ENCODE measurements around the gene HS2ST1.

HS2ST1 gene

DNA sequence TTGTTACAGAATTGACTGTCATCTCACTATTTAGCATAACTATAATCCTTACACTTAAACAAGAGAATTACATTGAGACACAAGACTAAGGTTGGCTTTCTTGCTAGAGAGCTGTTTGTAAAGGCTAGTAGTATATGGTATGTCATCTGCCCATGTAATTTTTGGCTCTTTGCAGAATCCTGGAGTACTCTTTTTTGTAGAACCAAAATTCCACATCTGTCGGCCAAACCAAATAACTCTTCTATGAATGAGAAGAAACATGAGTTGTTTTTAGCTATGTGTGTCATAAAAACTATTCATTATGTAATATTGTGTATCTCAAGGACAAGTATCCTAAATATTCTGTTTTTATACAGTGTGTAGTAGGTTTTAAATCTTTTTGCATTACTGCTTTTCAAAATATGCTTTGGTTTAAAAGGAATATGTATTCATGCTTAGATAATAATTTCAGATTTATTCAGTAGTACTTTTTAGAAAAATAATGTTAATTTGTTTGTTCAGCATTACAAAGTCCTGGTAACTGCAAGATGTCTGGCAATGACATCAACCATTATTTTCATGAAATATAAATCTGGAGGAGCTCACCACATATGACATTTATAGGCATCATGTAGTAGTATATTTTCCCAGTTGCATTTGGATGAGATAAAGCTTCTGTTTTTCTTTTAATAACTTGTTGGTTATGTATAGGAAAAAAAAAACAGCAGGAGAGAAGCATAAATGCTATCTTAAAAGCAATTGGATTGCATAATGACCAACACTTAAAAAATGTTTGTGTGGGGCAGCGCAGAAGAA is 159.8 kb downstream of the HS2ST1 start:
- DNase-seq = no peak

DNA sequence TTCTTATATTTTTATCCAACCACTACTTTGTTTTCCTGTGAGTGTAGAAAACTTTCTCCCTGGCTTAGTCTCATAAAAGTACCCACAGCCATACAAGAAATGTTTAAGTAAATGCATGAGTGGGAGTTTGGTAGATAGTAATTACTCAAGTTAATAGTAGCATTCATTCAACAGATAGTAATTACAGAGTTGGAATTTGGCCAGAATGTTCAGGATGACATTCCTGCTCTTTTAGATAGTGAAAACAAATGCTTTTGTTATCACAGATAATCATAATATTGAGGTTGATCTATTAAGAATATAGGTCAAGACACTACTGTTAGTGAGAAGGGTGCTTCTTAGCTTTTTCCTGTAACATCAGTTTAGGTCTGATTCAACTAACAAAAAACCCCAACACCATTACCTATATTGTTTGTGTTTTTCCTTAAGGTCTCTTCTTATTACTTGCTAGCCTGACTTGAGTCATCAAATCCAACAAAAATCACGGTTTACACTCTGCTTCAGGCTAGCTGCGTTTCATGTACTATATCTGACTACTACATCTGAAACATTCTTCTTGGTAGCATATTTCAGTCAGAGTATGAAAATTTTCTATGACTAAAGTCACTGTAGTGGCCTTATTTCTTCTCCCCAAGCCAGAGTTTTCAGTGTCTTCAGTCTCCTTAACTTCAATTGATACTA is 163.7 kb downstream of the HS2ST1 start:
- DNase-seq = no peak

DNA sequence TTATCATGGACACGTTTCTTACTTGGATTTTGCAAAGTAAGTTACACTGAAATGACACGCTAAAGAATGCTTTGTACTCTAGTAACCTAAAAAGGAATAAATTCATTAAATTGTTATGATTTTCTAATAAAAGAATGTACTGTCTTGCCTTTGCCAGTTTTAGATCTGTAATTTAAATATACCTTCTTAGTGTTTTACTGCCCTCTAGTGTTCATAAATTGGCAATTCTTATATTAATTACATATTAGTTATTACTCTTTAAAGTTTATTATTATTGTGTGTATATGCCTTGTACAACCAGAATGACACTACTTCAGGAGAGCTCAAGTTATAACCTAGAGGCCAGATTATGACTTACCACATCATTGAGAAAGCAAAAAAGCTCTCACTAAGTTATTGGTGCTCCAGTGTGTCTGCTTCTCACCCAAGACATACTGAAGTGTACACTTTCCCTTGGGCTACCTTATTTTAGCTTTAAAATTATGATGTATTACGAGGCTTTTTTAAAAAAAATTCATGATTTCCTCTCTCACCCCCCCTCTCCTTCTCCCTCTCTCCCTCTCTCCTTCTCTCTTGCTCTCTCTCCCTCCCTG is 169.9 kb downstream of the HS2ST1 start:
- peak; percentile 54 for DNase-seq

DNA sequence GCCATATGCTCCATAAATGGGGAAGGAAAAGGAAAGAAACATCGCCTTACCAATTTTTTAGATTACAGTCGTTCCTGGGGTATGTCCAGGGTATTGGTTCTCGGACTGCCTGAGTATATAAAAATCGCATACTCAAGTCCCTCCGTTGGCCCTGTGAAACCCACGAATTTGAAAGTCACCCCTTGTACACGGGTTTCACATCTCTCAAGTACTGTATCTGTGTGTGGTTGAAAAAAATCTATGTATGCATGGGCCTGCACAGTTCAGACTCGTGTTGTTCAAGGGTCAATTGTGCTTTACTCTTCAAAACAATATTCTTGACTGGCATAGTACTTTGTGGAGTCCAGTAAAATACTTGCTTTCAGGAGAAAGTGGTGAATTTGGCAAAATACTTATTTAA is 171.7 kb downstream of the HS2ST1 start:
- no peak for DNase-seq

DNA sequence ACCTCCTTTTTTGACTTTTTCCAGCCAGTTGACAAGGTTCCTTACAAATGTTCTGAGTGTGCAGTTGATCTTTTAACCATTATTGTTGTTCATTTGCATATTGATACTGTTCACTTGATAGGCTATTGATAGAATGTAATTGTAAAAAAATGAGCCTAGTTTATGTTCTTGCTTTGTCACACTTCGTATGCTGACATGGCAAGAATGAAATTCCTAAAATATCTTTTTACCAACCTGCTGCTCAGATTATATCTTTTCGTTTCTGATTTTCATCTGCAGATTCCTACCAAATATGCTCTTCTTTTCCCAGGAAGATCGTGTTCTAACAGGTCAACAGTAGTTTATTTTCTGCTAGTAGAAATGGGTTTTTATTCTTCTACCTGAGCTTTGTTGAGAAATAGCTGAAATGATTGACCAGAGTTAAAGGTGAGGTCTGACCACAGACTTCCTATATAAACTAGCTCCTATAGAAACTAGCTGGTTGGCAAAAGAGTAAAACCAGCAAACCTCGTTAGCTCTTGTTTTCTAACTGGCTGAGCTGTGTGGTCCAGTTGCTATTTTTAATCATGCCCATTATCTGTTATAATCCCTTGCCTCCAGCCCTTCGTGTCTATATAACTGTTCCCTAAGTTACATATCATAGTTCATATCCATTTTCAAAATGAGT is 174.8 kb downstream of the HS2ST1 start:
- no peak for DNase-seq

DNA sequence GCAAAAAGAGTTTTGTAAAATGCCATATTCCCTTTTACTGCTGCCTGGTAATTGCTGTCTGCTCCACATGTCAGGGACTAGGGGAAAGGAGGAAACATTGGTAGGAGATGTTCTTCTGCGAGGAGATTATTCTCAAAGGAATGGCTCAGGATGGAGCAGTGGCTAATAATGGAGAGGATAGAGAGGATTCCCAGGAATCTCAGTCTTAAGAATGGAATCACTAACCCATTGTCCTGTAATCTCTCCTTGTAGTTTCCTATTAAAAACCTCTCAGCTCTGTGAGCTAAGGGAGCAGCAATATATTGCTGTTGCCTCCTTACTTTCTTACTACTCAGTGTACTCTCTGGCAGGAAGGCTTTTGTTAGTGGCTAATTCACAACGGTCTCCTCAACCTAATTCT is 175.4 kb downstream of the HS2ST1 start:
- DNase-seq = no peak

DNA sequence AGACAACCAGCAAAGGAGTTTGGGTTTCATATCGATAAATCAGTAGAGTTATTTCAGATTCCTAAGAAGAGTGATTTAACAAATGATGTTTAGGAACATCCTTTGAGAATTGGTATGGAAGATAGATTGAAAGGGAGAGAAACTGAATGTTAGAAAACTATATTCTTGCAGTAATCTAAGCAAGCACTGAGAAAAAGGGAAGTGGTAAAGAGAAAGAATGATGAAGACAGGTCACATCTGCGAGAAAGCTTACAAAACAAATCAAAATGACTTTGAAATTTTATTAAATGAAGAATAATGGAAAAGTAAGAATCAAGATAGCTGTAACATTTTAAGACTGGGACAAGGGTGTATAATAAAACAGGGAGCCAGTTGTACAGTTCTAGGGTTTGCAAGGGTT is 177.0 kb downstream of the HS2ST1 start:
- DNase-seq = no peak

DNA sequence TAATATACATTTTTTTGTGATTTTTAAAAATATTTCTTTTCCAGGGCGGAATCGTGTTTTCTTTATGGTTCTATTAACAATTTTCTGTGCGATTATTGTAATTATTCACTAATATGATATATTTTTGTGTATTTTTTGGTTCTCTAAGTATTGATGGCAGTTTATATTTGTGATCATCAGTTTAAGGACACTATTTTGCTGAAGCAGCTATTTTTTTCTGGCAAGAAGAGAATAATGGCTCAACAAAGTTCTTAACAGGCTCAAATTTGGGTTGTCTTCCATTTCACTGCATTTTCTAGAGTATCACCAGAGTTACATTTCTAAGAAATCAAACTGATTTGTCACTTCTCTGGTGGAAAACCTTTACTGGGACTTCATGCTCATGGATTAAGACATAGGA is 178.4 kb downstream of the HS2ST1 start:
- DNase-seq = no peak

DNA sequence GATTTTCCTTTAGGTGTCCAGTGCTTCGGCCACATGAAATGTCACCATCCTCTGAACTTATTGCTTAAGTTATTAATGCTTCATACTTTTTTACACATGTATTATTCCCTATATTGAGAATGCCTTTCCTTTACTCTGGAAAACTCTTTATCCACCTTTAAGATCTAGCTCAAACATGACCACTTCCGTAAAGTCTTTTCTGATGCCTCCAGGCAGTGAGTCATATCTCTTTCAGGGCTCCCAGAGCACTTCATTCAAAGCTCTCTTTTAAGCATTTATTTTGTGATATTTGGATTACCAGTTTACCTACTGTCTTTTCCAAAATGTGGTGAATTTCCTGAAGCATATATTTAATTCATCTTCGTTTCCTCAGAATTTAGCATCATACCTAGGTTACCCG is 178.9 kb downstream of the HS2ST1 start:
- DNase-seq = no peak

DNA sequence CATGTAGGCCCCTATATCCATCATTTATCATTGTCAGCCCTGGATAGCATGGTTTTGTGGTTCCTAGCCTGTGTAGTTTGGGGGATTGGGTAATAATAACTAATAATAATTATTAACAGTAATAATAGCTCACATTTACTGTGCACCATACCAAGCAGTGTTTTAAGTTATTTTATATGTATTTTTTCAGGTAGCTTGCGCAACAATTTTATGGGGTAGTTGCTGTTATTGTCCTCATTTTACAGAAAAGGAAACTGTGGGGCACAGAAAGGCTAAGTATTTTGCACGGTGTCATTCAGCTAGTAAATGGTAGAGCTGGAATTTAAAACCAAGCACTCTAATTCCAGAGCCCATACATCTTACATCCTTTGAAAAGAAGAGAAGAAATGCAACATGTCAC is 179.8 kb downstream of the HS2ST1 start:
- no peak for DNase-seq

DNA sequence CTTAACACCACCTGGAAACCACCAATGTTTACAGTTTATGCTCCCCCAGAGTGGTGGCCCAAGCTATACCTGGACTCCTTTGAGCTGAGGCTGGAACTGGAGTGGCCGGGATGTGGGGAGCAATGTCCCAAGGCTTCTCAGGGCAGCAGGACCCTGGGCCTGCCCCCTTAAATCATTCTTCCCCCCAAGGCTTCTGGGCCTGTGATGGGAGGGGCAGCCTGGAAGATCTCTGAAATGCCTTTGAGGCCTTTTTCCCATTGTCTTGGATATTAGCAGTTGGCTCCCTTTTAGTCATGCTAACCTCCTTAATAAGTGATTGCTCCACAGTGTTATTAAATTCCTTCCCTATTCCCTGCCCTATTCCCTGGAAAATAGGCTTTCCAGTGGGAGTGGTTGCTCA is 185.8 kb downstream of the HS2ST1 start:
- DNase-seq = no peak

DNA sequence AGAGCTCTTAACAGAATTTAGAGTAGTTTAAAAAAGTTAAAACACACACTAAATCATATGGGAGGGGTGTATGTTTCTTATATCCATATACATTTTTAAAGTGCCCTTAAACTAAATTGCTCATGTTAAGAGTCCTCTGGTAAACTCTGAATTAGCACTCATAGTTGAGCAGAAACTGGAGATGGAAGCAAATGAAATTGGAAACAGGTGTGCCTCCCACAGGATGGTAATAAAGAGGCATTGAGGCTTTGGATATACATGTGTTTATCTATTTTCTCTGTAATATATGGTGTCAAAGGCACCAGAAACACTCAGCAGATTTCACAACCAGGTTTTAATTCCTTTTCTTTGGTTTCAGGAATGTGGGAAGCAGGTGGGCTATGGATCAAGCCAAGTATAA is 188.6 kb downstream of the HS2ST1 start:
- peak; percentile 28 for DNase-seq

DNA sequence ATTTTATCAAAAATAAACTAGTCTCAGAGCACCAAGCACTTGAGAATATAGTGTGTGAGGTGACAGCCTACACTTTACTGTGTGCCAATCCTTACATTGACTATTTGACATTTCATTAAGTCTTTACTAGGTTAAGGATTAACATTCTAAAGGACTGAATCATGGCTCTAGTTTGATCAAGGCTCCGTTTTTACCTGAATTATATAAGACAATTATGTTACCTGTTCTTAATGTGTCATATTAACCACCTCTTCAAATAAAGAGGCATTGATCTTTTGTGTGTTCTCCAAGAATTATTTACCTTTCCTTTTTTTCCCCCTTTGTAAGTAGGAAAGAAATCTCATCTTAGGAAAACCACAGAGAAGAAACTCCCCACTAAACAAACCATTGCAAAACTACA is 189.7 kb downstream of the HS2ST1 start:
- no peak for DNase-seq

DNA sequence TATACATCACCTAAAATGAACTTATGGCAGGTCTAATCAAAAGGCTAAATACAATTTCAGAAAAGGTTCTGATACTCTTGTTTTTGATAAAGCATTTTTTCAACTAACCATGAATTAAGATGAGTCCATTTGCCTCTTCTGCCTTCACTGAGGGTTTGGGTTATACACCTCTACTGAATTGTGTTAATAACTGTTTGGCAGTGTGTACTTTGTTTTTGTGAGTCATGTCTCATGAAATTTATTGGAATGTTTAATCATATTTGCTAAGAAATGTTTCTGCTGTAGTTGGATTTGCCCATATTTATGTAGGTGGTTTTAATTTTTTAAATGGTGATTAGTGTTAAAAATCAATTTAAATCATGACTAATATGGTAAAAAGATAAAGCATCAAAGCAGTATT is 190.5 kb downstream of the HS2ST1 start:
- DNase-seq = no peak

DNA sequence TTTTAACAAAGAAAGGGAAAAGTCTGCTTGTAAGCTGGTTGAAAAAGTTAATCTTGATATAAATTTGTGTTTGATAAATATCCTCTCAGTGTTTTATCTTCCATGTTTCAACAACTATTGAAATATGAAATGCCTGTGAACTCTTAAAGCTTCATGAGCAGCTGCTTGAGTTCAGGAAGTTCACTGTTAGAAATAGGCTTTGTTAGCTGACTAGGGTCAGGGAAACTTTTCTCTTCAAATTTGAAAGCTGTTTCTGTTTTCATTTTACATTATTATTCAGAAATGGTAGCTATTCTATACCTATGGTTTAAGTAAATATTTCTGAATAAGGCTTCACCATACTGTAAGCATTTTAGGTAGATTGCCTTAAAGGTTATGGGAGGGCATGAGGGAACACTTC is 191.7 kb downstream of the HS2ST1 start:
- DNase-seq = no peak

DNA sequence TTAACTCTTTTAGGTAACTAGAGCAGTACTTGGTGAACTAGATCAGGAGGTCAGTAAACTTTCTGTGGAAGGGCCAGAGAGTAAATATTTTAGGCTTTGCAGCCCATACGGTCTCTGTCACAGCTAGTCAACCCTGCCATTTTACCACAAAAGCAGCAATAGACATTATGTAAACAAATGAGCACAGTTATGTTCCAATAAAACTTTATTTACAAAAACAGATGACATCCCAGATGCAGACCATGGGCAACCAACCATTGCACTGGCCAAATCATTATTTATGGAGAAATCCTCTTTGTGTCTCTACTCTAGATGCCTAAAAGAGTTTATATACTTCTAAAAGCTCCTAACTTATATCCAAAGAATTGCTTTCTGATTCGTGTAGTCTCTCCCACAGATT is 192.4 kb downstream of the HS2ST1 start:
- DNase-seq = no peak

DNA sequence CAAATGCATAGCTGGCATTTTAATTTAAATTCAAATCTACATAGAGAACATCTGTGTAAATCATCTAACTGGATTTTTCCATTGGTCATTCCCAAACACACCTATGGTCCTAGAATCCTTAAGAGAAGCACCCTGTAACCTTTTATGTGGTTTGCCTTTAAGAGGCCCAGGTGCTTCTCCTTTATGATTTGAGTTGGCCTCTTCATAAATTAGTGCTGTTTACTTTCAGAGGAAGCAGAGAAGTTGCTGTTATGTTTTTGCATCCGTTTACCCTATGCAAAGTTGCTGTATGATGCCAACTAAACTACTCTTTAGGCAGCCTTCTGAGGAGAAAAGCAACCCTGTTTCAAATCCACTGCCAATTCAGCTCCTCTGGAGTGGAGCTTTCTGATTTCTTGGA is 193.8 kb downstream of the HS2ST1 start:
- DNase-seq = no peak

DNA sequence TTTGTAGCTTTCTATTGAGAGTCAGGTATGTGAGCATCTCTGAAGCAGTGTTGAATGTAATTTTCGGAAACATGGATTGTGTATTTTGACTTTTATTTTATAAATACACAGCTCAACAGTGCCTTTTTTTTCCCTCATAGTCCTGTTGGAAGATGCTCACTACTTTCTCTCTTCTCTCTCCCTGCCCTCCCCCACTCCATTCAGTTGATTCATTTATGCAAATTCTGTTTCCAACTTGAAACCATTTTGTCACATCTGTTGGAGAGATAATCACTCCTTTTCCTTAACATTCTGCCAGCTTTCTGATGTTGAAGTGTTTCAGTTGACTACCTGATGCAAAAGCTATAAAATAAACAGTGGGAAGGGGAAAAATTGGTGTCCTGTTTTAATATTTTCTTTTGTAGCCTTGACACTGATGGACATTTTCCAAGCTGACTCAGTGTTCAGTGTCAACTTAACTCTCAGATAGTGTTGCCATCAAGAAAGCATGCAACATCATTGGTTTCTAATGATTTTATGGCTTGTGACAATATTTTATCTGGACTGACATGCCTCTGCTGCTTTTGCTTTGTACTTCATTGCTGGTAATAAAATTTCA is 194.5 kb downstream of the HS2ST1 start:
- no peak for DNase-seq

DNA sequence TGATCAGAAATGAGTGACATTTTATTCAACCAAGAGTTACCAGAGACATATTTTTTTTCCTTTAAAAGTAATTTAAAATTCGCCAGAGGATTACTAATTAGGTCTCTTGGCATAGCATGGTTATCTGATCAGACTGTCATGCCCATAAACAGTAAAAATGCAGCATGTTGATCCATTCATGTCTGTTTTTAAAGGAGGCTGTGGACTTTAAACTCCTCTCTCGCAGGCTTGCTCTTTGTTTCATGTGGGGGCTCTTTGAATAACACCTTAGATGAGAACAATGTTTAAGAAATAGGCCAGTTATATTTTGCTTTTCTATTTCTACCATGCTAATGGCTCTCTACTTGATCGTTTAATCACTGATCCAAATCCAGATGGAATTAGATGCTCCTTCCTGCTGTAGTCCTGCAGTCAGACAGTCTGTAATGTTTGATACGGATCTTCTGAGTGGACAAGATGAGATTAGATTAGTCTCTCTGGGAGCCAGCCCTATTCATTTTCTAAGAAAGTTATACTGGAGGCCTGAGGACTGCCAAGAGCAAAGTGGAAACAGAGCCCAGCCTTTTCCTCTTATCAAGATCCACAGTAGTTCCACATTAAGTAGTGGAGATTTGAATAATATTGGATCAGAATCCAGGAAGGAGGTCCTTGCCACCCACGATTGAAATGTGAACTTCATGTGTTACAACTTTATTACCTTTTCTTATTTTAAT is 197.4 kb downstream of the HS2ST1 start:
- DNase-seq = no peak

DNA sequence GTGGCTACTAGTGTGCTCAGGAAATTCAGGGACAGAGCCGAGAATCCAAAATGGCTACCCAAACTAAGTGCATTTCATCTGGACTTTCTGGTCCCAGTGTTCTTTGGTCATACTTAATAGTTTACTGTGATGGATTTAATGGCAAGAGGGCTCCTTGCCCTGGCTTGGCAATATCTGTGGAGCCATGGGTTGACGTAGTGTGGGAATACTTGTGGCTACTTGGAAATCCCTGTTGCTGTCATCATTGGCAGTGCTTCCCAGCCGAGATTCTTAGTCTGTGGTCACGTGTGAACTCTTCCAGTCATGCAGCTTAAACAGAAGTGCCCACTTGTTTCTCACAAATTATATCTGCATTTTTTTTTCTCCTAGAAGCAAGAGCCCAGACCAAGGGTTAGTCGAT is 198.9 kb downstream of the HS2ST1 start:
- no peak for DNase-seq

DNA sequence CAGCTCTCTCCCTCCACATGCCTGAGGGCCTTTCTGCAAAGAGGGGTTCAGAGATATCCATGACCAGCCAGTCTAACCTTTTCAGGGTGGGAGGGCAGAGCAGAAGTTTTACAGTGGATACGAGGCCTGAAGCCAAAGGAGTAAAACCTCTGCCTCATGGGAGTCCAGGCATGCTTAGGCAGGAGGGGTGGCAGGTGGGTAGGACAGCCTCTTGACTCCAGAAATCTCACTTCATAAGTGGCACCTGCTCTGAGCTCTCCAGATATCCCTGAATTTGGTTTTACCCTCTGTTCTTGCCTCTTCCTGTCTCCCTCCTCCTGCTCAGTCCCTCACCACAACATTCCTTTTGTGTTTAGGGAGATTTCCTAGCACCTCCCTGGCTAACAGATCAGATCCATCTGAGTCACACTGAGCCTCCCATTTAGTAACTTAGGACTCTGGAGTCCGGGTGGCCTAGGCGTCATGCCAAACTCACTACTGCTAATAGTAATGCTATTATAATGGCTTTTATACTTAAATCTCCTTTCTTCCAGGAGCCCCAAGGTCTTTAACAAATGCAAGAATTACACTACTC is 201.0 kb downstream of the HS2ST1 start:
- peak; percentile 27 for DNase-seq

DNA sequence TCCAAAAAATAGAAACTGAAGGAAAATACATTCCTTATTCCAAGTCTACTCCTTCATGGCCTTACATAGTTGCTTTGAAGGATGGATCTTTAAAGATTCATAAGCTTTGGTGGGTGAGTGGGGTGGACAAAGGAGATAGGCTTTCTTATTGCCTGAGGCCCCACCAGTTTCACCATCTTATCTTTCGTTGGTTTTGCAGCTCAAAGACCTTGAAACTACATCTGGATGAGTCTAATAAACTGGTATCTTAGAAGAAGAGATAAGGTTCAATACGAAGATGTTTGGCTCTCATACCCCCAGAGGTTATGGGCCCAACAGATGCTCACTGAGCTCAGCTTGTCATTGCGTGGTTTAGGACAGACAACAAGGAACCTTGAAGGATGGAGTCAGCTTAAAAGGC is 201.5 kb downstream of the HS2ST1 start:
- no peak for DNase-seq
